K562 (cell line): ENCODE data around the gene JUP. TPM values are rescaled to one million over a fixed set of nuclear protein-coding genes. Genes with fewer than 3 reads are reported as not detected.

Experiments
- ADNP ChIP-seq: fragments of 200-800 bp; sonication (Bioruptor generic); IDR thresholded peaks from 2 replicates; pipeline ENCODE4 v1.6.1; 2016; ENCODE audit warnings: missing genetic modification characterization, missing compliant biosample characterization
- ATF1 ChIP-seq, 2 experiments: fragments of 450-650 bp in 1 of 2; IDR thresholded peaks; 2 replicates each; pipeline ENCODE4 v1.6.1; 2016; ENCODE audit warnings: missing compliant biosample characterization in 1 of 2, missing genetic modification characterization in 1 of 2
- ATF6 ChIP-seq: sonication (generic); formaldehyde crosslinking; IDR thresholded peaks from 2 replicates; pipeline ENCODE4 v1.4.0; 2020; ENCODE audit warnings: mild to moderate bottlenecking, missing genetic modification reagents
- BACH1 ChIP-seq: fragments of 200-800 bp; sonication (Bioruptor generic); IDR thresholded peaks from 2 replicates; pipeline ENCODE4 v1.6.1; 2016; ENCODE audit warnings: missing genetic modification characterization, missing compliant biosample characterization
- DPF2 ChIP-seq: fragments of 450-650 bp; IDR thresholded peaks from 2 replicates; pipeline ENCODE4 v1.6.1; 2016
- ETS2 ChIP-seq: IDR thresholded peaks from 2 replicates; pipeline ENCODE4 v1.6.1; 2016; ENCODE audit warnings: borderline replicate concordance, missing genetic modification characterization, mild to moderate bottlenecking, moderate library complexity, missing compliant biosample characterization; ENCODE audit not compliant: poor library complexity, severe bottlenecking
- FOXJ2 ChIP-seq: fragments of 200-800 bp; sonication (Bioruptor generic); IDR thresholded peaks from 2 replicates; pipeline ENCODE4 v1.6.1; 2016; ENCODE audit warnings: missing genetic modification characterization, missing compliant biosample characterization
- MAZ ChIP-seq, 2 experiments: fragments of 450-650 bp in 1 of 2; sonication (generic) in 1 of 2; formaldehyde crosslinking; IDR thresholded peaks in 1 of 2; conservative IDR thresholded peaks in 1 of 2; 2 replicates each; pipeline versions ENCODE4 v1.4.0 to v1.5.0; 2020; ENCODE audit warnings: mild to moderate bottlenecking in 1 of 2, missing genetic modification reagents in 1 of 2
- MTA3 ChIP-seq: fragments of 450-650 bp; formaldehyde crosslinking; IDR thresholded peaks from 2 replicates; pipeline ENCODE4 v1.6.1; 2017; ENCODE audit warnings: mild to moderate bottlenecking, borderline replicate concordance
- NCOR1 ChIP-seq: fragments of 450-650 bp; IDR thresholded peaks from 2 replicates; pipeline ENCODE4 v1.6.1; 2016; ENCODE audit warnings: mild to moderate bottlenecking, moderate library complexity
- NRF1 ChIP-seq, 2 experiments: fragments of 450-650 bp; IDR thresholded peaks in 1 of 2; conservative IDR thresholded peaks in 1 of 2; 2 replicates each; pipeline ENCODE4 v1.6.1; 2014; ENCODE audit warnings: mild to moderate bottlenecking in 2 of 2
- SMARCA4 ChIP-seq: fragments of 450-650 bp; IDR thresholded peaks from 2 replicates; pipeline ENCODE4 v1.6.1; 2016
- SNIP1 ChIP-seq: fragments of 450-650 bp; IDR thresholded peaks from 2 replicates; pipeline ENCODE4 v1.7.1; 2017; ENCODE audit warnings: low read depth, mild to moderate bottlenecking
- STAG1 ChIP-seq: sonication (generic); formaldehyde crosslinking; IDR thresholded peaks from 2 replicates; pipeline ENCODE4 v1.5.0; 2020; ENCODE audit warnings: missing genetic modification reagents, borderline replicate concordance
- TCF3 ChIP-seq: sonication (generic); formaldehyde crosslinking; IDR thresholded peaks from 2 replicates; pipeline ENCODE4 v1.4.0; 2020; ENCODE audit warnings: mild to moderate bottlenecking, missing genetic modification reagents
- TCF7 ChIP-seq: sonication (generic); IDR thresholded peaks from 2 replicates; pipeline ENCODE4 v1.6.1; 2016; ENCODE audit warnings: antibody characterized with exemption, borderline replicate concordance
- TCF7L2 ChIP-seq: fragments of 150-350 bp; IDR thresholded peaks from 2 replicates; pipeline ENCODE4 v1.6.1; 2016; ENCODE audit warnings: low read depth, mild to moderate bottlenecking, low read length, moderate library complexity
- TGIF2 ChIP-seq: sonication (generic); formaldehyde crosslinking; IDR thresholded peaks from 2 replicates; pipeline ENCODE4 v1.8.1; 2022; ENCODE audit warnings: mild to moderate bottlenecking, missing genetic modification reagents, moderate library complexity
- U2AF2 ChIP-seq: fragments of 200-400 bp; formaldehyde crosslinking; optimal IDR thresholded peaks from 2 replicates; pipeline ENCODE3; 2017; ENCODE audit warnings: low read depth, mild to moderate bottlenecking, low read length
- ZBTB17 ChIP-seq: fragments of 450-650 bp; formaldehyde crosslinking; IDR thresholded peaks from 2 replicates; pipeline ENCODE4 v1.4.0; 2020; ENCODE audit warnings: mild to moderate bottlenecking
- ZNF121 ChIP-seq: sonication (generic); formaldehyde crosslinking; conservative IDR thresholded peaks from 2 replicates; pipeline ENCODE4 v1.8.0; 2022; ENCODE audit warnings: missing genetic modification reagents
- ZNF311 ChIP-seq: fragments of 250-450 bp; sonication (Bioruptor Pico); IDR thresholded peaks from 2 replicates; pipeline ENCODE4 v1.4.0; 2020; ENCODE audit warnings: mild to moderate bottlenecking, moderate library complexity
- ZNF395 ChIP-seq: fragments of 200-800 bp; sonication (Bioruptor generic); IDR thresholded peaks from 2 replicates; pipeline ENCODE4 v1.6.1; 2017; ENCODE audit warnings: missing genetic modification characterization, missing compliant biosample characterization
- polyA plus RNA-seq, 8 experiments: library from polyadenylated mRNA; depleted of rRNA in 4 of 8; stranded (reverse) in 5 of 8; unstranded in 3 of 8; fragments of >200 nt; fragmentation: Nextera tagmentation in 2 of 8; fragmentation: Illumina TruSeq in 1 of 8; extraction: Ambion mirVana in 2 of 8; extraction: Trizol in 1 of 8; gene quantifications; 2 replicates each; pipeline versions ENCODE4 v1.2.1 to v1.2.3, GENCODE V29; 2011 to 2014; ENCODE audit warnings: inconsistent platforms in 1 of 8, missing spikeins in 1 of 8
- total RNA-seq, 7 experiments: library from RNA; depleted of rRNA in 6 of 7; stranded (reverse); fragments of >200 nt in 6 of 7; fragmentation: Illumina TruSeq in 2 of 7; extraction: Trizol in 2 of 7; gene quantifications; 2 replicates each; pipeline versions ENCODE4 v1.2.1 to v1.2.3, GENCODE V29; 2011 to 2021; ENCODE audit warnings: low replicate concordance in 1 of 7

Gene JUP
- total and polyA plus RNA-seq, 9 of the 15 experiments (the other 6 are each of a cell fraction or from before 2014, with no cell fraction given) = 6.4 to 177 (median 31.2) TPM

- TF ChIP-seq TCF7 = no peak
- no peak for TF ChIP-seq TCF7L2
- no peak for TF ChIP-seq ETS2
- TF ChIP-seq FOXJ2 (tag) = peak; percentile 32; the same call in 1 of the 2 replicates
- no peak for TF ChIP-seq ADNP (tag)
- no peak for TF ChIP-seq ZNF121 (CRISPR knock-in tag)
- TF ChIP-seq U2AF2 = no peak
- peak; percentile 38 to 43; a peak in 3 of 4 replicates for TF ChIP-seq NRF1 (conservative IDR thresholded peaks at IDR 0.05 in 1 of 2, IDR thresholded peaks at IDR 0.05 in 1 of 2)
- peak; percentile 85 for TF ChIP-seq DPF2
- no peak for TF ChIP-seq ZBTB17 (CRISPR knock-in tag)
- TF ChIP-seq SNIP1 = no peak
- TF ChIP-seq NCOR1 = peak; percentile 79
- TF ChIP-seq ATF1 (CRISPR knock-in tag; IDR thresholded peaks at IDR 0.05) = no peak
- TF ChIP-seq ATF1 (tag; IDR thresholded peaks at IDR 0.05) = peak; percentile 42
- TF ChIP-seq TCF3 (CRISPR knock-in tag) = peak; percentile 50
- no peak for TF ChIP-seq ZNF311 (CRISPR knock-in tag)
- peak; percentile 75; the same call in 1 of the 2 replicates for TF ChIP-seq SMARCA4
- peak; percentile 53; the same call in 1 of the 2 replicates for TF ChIP-seq BACH1 (tag)
- 0 out of 4 replicates have a peak, but pooled peaks have one; percentile 28 for TF ChIP-seq MAZ (CRISPR knock-in tag; conservative IDR thresholded peaks at IDR 0.05 in 1 of 2, IDR thresholded peaks at IDR 0.05 in 1 of 2)
- TF ChIP-seq TGIF2 (CRISPR knock-in tag) = no peak
- TF ChIP-seq ATF6 (CRISPR knock-in tag) = no peak
- peak; percentile 54; the same call in 1 of the 2 replicates for TF ChIP-seq ZNF395 (CRISPR knock-in tag)
- TF ChIP-seq MTA3 = peak; percentile 85; the same call in 1 of the 2 replicates
- no peak for TF ChIP-seq STAG1 (CRISPR knock-in tag)
These were observed 6.6 kb upstream of the JUP start (continued) for GRCh38 chr17:41792845-41793783.
